K562 (cell line): ENCODE data around the gene ZFYVE26. TPM values are rescaled to one million over a fixed set of nuclear protein-coding genes. Genes with fewer than 3 reads are reported as not detected.

ENCODE experiments used
- ATAC-seq: fragments of 200-7000 bp; cut with Tn5 transposase; 3 replicates; pipeline ENCODE4 v1.9.1; 2020; ENCODE audit warnings: moderate library complexity
- BruUV-seq: library from RNA; stranded (reverse); fragments of 400-500 nt; replicated peaks from 2 replicates; lab custom pipeline; 2021; lab: Mats Ljungman, UMichigan
- CTCF ChIA-PET: fragments of 300-600 bp; formaldehyde crosslinking; extraction: SDS; loops from one replicate; lab custom pipeline; 2021; ENCODE audit warnings: low intra/inter-chr PET ratio; lab: Yijun Ruan, JAX
- POLR2A ChIA-PET: fragments of 300-600, 350-650 bp; sonication (Branson Sonifier 250); formaldehyde crosslinking; extraction: SDS; loops from one replicate; lab custom pipeline; 2021; ENCODE audit warnings: antibody characterized with exemption, inconsistent platforms; lab: Yijun Ruan, JAX
- DNase-seq, 4 experiments: peaks; one replicate each; pipeline versions ENCODE4 v3.0.0 to v3.0.0-alpha.2; 2011 to 2018; ENCODE audit warnings: low spot score in 3 of 4, mixed read lengths in 3 of 4; ENCODE audit errors: extremely low read depth in 1 of 4
- FAIRE-seq: peaks from 2 replicates; lab custom pipeline; 2011; peaks lifted over from hg19 to GRCh38; lab: Jason Lieb, UNC
- H2AFZ ChIP-seq: 2 replicates; pipeline ENCODE4 v1.6.0; 2011; ENCODE audit warnings: low read depth, low read length, control low read depth, inconsistent platforms
- H3K27ac ChIP-seq: fragments of 200-600 bp; 3 replicates; pipeline ENCODE4 v1.8.0; 2011; ENCODE audit warnings: low read depth, mild to moderate bottlenecking, control low read depth, inconsistent platforms, low read length, moderate library complexity, mixed read lengths; ENCODE audit errors: extremely low read depth
- H3K27me3 ChIP-seq, 2 experiments: fragments of 300-600 bp in 1 of 2; 2 replicates in 1 of 2; 3 replicates in 1 of 2; pipeline versions ENCODE4 v1.6.0 to v1.8.0; 2011; ENCODE audit warnings: inconsistent platforms in 2 of 2, low read length in 2 of 2, mild to moderate bottlenecking in 1 of 2, mixed read lengths in 1 of 2, moderate library complexity in 1 of 2; ENCODE audit not compliant: control insufficient read depth in 2 of 2, insufficient read depth in 2 of 2
- H3K36me3 ChIP-seq: fragments of 300-600 bp; 3 replicates; pipeline ENCODE4 v1.8.0; 2011; ENCODE audit warnings: mild to moderate bottlenecking, low read length, inconsistent platforms; ENCODE audit not compliant: control insufficient read depth, insufficient read depth
- H3K4me1 ChIP-seq, 2 experiments: fragments of 200-600 bp in 1 of 2; replicated peaks in 1 of 2; 2 replicates in 1 of 2; 3 replicates in 1 of 2; pipeline versions ENCODE4 v1.5.1 to v1.8.0; 2011; ENCODE audit warnings: inconsistent platforms in 2 of 2, low read length in 2 of 2, mild to moderate bottlenecking in 1 of 2, mixed read lengths in 1 of 2, moderate library complexity in 1 of 2; ENCODE audit not compliant: control insufficient read depth in 2 of 2, insufficient read depth in 2 of 2
- H3K4me2 ChIP-seq: 2 replicates; pipeline ENCODE4 v1.6.1; 2011; ENCODE audit warnings: low read length, control low read depth, inconsistent platforms, mixed read lengths; ENCODE audit not compliant: insufficient read depth
- H3K4me3 ChIP-seq: fragments of 200-600 bp; sonication (generic), shearing (Covaris generic); 2 replicates; pipeline ENCODE4 v1.5.1; 2016; ENCODE audit warnings: control low read depth, inconsistent platforms
- H3K79me2 ChIP-seq: fragments of 200-600 bp; 3 replicates; pipeline ENCODE4 v1.8.0; 2011; ENCODE audit warnings: low read length, inconsistent platforms; ENCODE audit not compliant: control insufficient read depth, insufficient read depth
- H3K9ac ChIP-seq, 2 experiments: 2 replicates each; pipeline versions ENCODE4 v1.6.0 to v1.6.1; 2011; ENCODE audit warnings: low read depth in 2 of 2, low read length in 2 of 2, control low read depth in 1 of 2, inconsistent platforms in 1 of 2, mild to moderate bottlenecking in 1 of 2, mixed read lengths in 1 of 2; ENCODE audit not compliant: insufficient read depth in 1 of 2
- H3K9me1 ChIP-seq: one replicate; pipeline ENCODE4 v1.6.0; 2011; ENCODE audit warnings: inconsistent platforms, mild to moderate bottlenecking, low read length, moderate library complexity; ENCODE audit not compliant: control insufficient read depth, insufficient read depth
- H3K9me3 ChIP-seq: replicated peaks from 2 replicates; pipeline ENCODE4 v1.5.1; 2011; ENCODE audit warnings: low read depth, low read length, inconsistent platforms; ENCODE audit not compliant: control insufficient read depth, insufficient read depth
- H4K20me1 ChIP-seq: replicated peaks from 2 replicates; pipeline ENCODE4 v1.6.1; 2011; ENCODE audit warnings: low read length, inconsistent platforms, mixed read lengths; ENCODE audit not compliant: control insufficient read depth, insufficient read depth
- C11orf30 ChIP-seq: fragments of 450-650 bp; IDR thresholded peaks from 2 replicates; pipeline ENCODE4 v1.6.1; 2016; ENCODE audit warnings: low read depth, mild to moderate bottlenecking
- GABPB2 ChIP-seq: fragments of 250-450 bp; sonication (Bioruptor Pico); conservative IDR thresholded peaks from 2 replicates; pipeline ENCODE4 v1.5.1; 2021; ENCODE audit warnings: mild to moderate bottlenecking
- KDM1A ChIP-seq, 2 experiments: fragments of 450-650 bp; IDR thresholded peaks; 2 replicates each; pipeline ENCODE4 v1.6.1; 2016; ENCODE audit warnings: mild to moderate bottlenecking in 2 of 2
- NR0B1 ChIP-seq: fragments of 450-650 bp; IDR thresholded peaks from one replicate; pipeline ENCODE4 v1.6.1; 2018; ENCODE audit warnings: mild to moderate bottlenecking, moderate library complexity; ENCODE audit not compliant: partially characterized antibody
- RBM22 ChIP-seq: fragments of 200-400 bp; formaldehyde crosslinking; IDR thresholded peaks from 2 replicates; pipeline ENCODE4 v1.6.1; 2018; ENCODE audit warnings: low read length, low read depth; ENCODE audit not compliant: poor library complexity, severe bottlenecking
- TBP ChIP-seq: optimal IDR thresholded peaks from 2 replicates; pipeline ENCODE3; 2011; ENCODE audit warnings: low read depth, low read length, improper control_type of control experiment
- TEAD2 ChIP-seq: fragments of 450-650 bp; IDR thresholded peaks from 2 replicates; pipeline ENCODE4 v1.6.1; 2016; ENCODE audit warnings: missing genetic modification characterization, control low read depth, missing compliant biosample characterization
- TEAD4 ChIP-seq, 2 experiments: sonication (generic) in 1 of 2; formaldehyde crosslinking in 1 of 2; IDR thresholded peaks; 2 replicates each; pipeline versions ENCODE4 v1.6.1 to v1.8.0; 2012 to 2022; ENCODE audit warnings: borderline replicate concordance in 1 of 2, inconsistent platforms in 1 of 2, low read length in 1 of 2, mild to moderate bottlenecking in 1 of 2, missing genetic modification reagents in 1 of 2
- ZMIZ1 ChIP-seq, 2 experiments: fragments of 150-350 bp in 1 of 2; IDR thresholded peaks; 2 replicates each; pipeline ENCODE4 v1.6.1; 2012 to 2016; ENCODE audit warnings: low read depth in 2 of 2, low read length in 2 of 2, mild to moderate bottlenecking in 1 of 2, moderate library complexity in 1 of 2
- ZNF124 ChIP-seq: sonication (generic); formaldehyde crosslinking; IDR thresholded peaks from 2 replicates; pipeline ENCODE4 v1.8.1; 2022; ENCODE audit warnings: missing genetic modification reagents
- ZNF583 ChIP-seq: fragments of 250-450 bp; sonication (Bioruptor Pico); IDR thresholded peaks from 2 replicates; pipeline ENCODE4 v1.4.0; 2020
- ZNF584 ChIP-seq: fragments of 200-800 bp; sonication (Bioruptor generic); IDR thresholded peaks from 2 replicates; pipeline ENCODE4 v1.6.1; 2016; ENCODE audit warnings: low read depth, mild to moderate bottlenecking, missing genetic modification characterization, missing compliant biosample characterization
- WGBS: fragments of 100-300 bp; shearing (Covaris generic); methylation state at CpG from one replicate; pipeline ENCODE4 v1.1.6; 2016; ENCODE audit warnings: low coverage, mixed read lengths; ENCODE audit not compliant: insufficient coverage; ENCODE audit errors: missing lambda C conversion rate; 5-methylcytosine and 5-hydroxymethylcytosine counted together
- in situ Hi-C: fragments of 300-500 bp; cut with MboI; formaldehyde crosslinking; loops from 4 replicates; pipeline ENCODE4 v1.15.0; 2018; ENCODE audit warnings: inconsistent platforms, mixed read lengths
- intact Hi-C: fragments of 100-400 bp; cut with micrococcal nuclease; formaldehyde crosslinking; loops from 2 replicates; pipeline ENCODE4 v1.14.2; 2022
- polyA plus RNA-seq, 8 experiments: library from polyadenylated mRNA; depleted of rRNA in 4 of 8; stranded (reverse) in 5 of 8; unstranded in 3 of 8; fragments of >200 nt; fragmentation: Nextera tagmentation in 2 of 8; fragmentation: Illumina TruSeq in 1 of 8; extraction: Ambion mirVana in 2 of 8; extraction: Trizol in 1 of 8; gene quantifications; 2 replicates each; pipeline versions ENCODE4 v1.2.1 to v1.2.3, GENCODE V29; 2011 to 2014; ENCODE audit warnings: inconsistent platforms in 1 of 8, missing spikeins in 1 of 8
- total RNA-seq, 7 experiments: library from RNA; depleted of rRNA in 6 of 7; stranded (reverse); fragments of >200 nt in 6 of 7; fragmentation: Illumina TruSeq in 2 of 7; extraction: Trizol in 2 of 7; gene quantifications; 2 replicates each; pipeline versions ENCODE4 v1.2.1 to v1.2.3, GENCODE V29; 2011 to 2021; ENCODE audit warnings: low replicate concordance in 1 of 7
- TF ChIP-seq, protein P1 (sequence below): sonication (generic); formaldehyde crosslinking; IDR thresholded peaks from 2 replicates; pipeline ENCODE4 v1.9.0; 2022; ENCODE audit warnings: mild to moderate bottlenecking, missing genetic modification reagents
- TF ChIP-seq, protein P2 (sequence below): fragments of 250-450 bp; sonication (Bioruptor Pico); IDR thresholded peaks from 2 replicates; pipeline ENCODE4 v1.4.0; 2020; ENCODE audit warnings: mild to moderate bottlenecking, moderate library complexity, borderline replicate concordance

Gene ZFYVE26
- total and polyA plus RNA-seq, 9 of the 15 experiments (the other 6 are each of a cell fraction or from before 2014, with no cell fraction given): 0.32 to 9.1 (median 5.9) TPM

DNA sequence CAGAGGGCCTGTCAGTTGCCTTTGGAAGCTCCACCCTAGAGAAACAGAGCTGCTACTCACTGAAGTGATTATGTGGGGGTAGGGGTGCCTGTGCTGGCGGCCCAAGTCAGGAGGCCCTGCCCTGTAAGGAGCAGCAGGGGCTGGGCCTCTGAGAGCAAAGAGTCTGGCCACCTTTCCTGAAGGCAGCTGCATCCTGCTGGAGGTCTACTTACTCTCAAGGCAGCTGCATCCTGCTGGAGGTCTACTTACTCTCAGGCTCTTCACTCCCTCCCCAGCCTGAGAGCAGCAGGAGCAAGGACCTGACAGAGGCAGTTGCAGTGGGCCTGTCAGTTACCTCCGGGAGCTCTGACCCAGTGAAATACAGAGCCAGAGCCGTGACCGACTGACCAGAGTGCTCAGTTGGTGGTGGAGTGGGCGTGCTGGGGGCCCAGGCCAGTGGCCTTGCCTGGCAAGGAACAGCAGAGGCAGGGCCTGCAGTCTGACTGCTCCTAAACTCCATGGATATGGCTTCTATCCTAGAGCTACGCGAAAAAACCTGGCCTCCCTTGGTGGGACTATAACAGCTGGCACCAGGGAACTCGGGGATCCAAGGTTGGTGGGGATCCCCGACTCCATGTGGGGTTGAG lies 35.5 kb upstream of the ZFYVE26 start:
- 60% methylated on average over 7 of the region's 9 CpGs for WGBS
- no peak overlapping the region for H3K9ac ChIP-seq
- TF ChIP-seq, protein P1, sequence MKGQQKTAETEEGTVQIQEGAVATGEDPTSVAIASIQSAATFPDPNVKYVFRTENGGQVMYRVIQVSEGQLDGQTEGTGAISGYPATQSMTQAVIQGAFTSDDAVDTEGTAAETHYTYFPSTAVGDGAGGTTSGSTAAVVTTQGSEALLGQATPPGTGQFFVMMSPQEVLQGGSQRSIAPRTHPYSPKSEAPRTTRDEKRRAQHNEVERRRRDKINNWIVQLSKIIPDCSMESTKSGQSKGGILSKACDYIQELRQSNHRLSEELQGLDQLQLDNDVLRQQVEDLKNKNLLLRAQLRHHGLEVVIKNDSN (CRISPR knock-in tag): no peak
- TF ChIP-seq TEAD2 (no peak), ZNF124 (CRISPR knock-in tag) (no peak), ZNF583 (CRISPR knock-in tag) (no peak), NR0B1 (no peak), GABPB2 (CRISPR knock-in tag) (no peak), TBP (no peak), RBM22 (no peak), ZMIZ1 (IDR thresholded peaks at IDR 0.05; ENCODE audit: low read depth in 2 of 2, low read length in 2 of 2) (no peak), ZNF584 (CRISPR knock-in tag) (no peak), C11orf30 (no peak), KDM1A (IDR thresholded peaks at IDR 0.05) (no peak), TEAD4 (IDR thresholded peaks at IDR 0.05; ENCODE audit: low read length) (no peak), TEAD4 (CRISPR knock-in tag; IDR thresholded peaks at IDR 0.05; ENCODE audit: borderline replicate concordance) (no peak)
- TF ChIP-seq, protein P2, sequence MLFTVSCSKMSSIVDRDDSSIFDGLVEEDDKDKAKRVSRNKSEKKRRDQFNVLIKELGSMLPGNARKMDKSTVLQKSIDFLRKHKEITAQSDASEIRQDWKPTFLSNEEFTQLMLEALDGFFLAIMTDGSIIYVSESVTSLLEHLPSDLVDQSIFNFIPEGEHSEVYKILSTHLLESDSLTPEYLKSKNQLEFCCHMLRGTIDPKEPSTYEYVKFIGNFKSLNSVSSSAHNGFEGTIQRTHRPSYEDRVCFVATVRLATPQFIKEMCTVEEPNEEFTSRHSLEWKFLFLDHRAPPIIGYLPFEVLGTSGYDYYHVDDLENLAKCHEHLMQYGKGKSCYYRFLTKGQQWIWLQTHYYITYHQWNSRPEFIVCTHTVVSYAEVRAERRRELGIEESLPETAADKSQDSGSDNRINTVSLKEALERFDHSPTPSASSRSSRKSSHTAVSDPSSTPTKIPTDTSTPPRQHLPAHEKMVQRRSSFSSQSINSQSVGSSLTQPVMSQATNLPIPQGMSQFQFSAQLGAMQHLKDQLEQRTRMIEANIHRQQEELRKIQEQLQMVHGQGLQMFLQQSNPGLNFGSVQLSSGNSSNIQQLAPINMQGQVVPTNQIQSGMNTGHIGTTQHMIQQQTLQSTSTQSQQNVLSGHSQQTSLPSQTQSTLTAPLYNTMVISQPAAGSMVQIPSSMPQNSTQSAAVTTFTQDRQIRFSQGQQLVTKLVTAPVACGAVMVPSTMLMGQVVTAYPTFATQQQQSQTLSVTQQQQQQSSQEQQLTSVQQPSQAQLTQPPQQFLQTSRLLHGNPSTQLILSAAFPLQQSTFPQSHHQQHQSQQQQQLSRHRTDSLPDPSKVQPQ (CRISPR knock-in tag): no peak

More for the DNA sequence above, 35.5 kb upstream of the ZFYVE26 start:
- in situ Hi-C loops: no loop called here
- DNase-seq (no peak), ATAC-seq (no peak), FAIRE-seq (no peak)
- CTCF ChIA-PET: no interaction called here
- Histone ChIP-seq H2AFZ (no peak overlapping the region), H3K9me3 (no peaks in the 10 kb centered on the region), H3K79me2 (no peaks in the 10 kb centered on the region), H3K27ac (no peak overlapping the region), H3K9me1 (no peaks in the 10 kb centered on the region), H3K36me3 (no peaks in the 10 kb centered on the region), H4K20me1 (no peaks in the 10 kb centered on the region), H3K4me3 (no peak overlapping the region), H3K4me1 (no peaks in the 10 kb centered on the region), H3K27me3 (no peaks in the 10 kb centered on the region), H3K4me2 (no peak overlapping the region)
- intact Hi-C loops: no loop called here
- POLR2A ChIA-PET: no interaction called here
- BruUV-seq: no TSS peak
